GM23248 (cell line): ENCODE data around the gene STRA8.

Experiments
- EZH2 ChIP-seq: fragments of 200-600 bp; sonication (generic); IDR thresholded peaks from 2 replicates; pipeline ENCODE4 v1.6.1; 2018; ENCODE audit warnings: antibody characterized with exemption, mild to moderate bottlenecking; ENCODE audit not compliant: insufficient read depth, poor library complexity, severe bottlenecking
- EZH2phosphoT487 ChIP-seq: fragments of 200-600 bp; sonication (generic); IDR thresholded peaks from 2 replicates; pipeline ENCODE4 v1.6.1; 2018; ENCODE audit warnings: antibody characterized with exemption, moderate library complexity, mild to moderate bottlenecking, low read depth; ENCODE audit not compliant: insufficient read depth

- TF ChIP-seq EZH2 = no peak
- TF ChIP-seq EZH2phosphoT487 = no peak
These were observed 34.2 kb upstream of the STRA8 start for GRCh38 chr7:135199439-135199838.
